ENCODE data around the gene FAH.

DNA sequence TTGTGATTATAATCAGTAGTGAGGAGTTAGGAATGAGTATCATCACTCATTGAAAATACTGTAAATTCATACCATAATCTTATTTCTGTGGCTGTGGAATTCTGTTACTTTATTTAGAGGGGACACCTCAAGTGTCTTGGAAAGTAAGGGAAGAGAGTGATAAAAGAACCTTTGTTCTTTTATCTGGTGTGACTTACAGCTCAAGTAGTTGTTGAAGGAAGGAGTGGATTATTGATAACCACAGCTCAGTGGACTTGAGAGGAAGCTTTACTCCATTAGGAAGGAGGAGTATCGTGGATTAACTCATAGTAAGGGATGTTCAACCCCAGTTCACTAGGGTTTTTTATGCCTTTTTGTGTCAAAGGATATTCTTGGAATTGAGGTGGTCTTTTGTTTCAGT, 32.2 kb upstream of the FAH start:
- TF ChIP-seq POLR2AphosphoS5 (IDR thresholded peaks at IDR 0.05; ENCODE audit: borderline replicate concordance, low read depth, low read length) (no peak), EZH2 (IDR thresholded peaks at IDR 0.05) (no peak), FOXP2 (optimal IDR thresholded peaks at IDR 0.05; ENCODE audit: control extremely low read depth, extremely low read length, insufficient read depth) (no peak)

Measured in SK-N-MC (cell line).